ENCODE measurements around the gene SLC25A12. TPM values are rescaled to one million over a fixed set of nuclear protein-coding genes. Genes with fewer than 3 reads are reported as not detected.
"Not testable (repeated sequence)": the region's sequence is repeated elsewhere in the genome, so short reads cannot be mapped to it uniquely, and the experiment has no call there.

The SLC25A12 gene
- total RNA-seq, 1 donor from 2014 or later: 11.5 TPM

GRCh38 chr2:171913517-171913916 is 19.5 kb upstream of the SLC25A12 start:
- Histone ChIP-seq H3K9me3 (no peaks in the 10 kb centered on the region), H3K4me1 (no peaks in the 10 kb centered on the region), H3K27me3 (no peaks in the 10 kb centered on the region), H3K27ac (no peak overlapping the region), H3K36me3 (no peaks in the 10 kb centered on the region), H3K4me3 (no peak overlapping the region)
- intact Hi-C loops (cut with DNase I): no loop called here
- no peak for DNase-seq
- TF ChIP-seq CTCF (IDR thresholded peaks at IDR 0.05): no peak
- no peak for ATAC-seq

GRCh38 chr2:171910494-171910893 is 16.4 kb upstream of the SLC25A12 start:
- H3K4me1 ChIP-seq: no peaks in the 10 kb centered on the region
- DNase-seq: no peak
- ATAC-seq: no peak
- no peaks in the 10 kb centered on the region for H3K27me3 ChIP-seq
- intact Hi-C loops (cut with DNase I): no loop called here
- H3K9me3 ChIP-seq: no peaks in the 10 kb centered on the region
- H3K36me3 ChIP-seq: no peaks in the 10 kb centered on the region
- H3K4me3 ChIP-seq: no peak overlapping the region
- no peak for TF ChIP-seq CTCF (IDR thresholded peaks at IDR 0.05)
- no peak overlapping the region for H3K27ac ChIP-seq

GRCh38 chr2:171909266-171909665 is 15.2 kb upstream of the SLC25A12 start:
- ATAC-seq (no peak), DNase-seq (no peak)
- no peaks in the 10 kb centered on the region for H3K27me3 ChIP-seq
- intact Hi-C loops (cut with DNase I): no loop called here
- H3K36me3 ChIP-seq: no peaks in the 10 kb centered on the region
- H3K4me1 ChIP-seq: no peaks in the 10 kb centered on the region
- TF ChIP-seq CTCF (IDR thresholded peaks at IDR 0.05): no peak
- H3K9me3 ChIP-seq: no peaks in the 10 kb centered on the region
- H3K27ac ChIP-seq: no peak overlapping the region
- H3K4me3 ChIP-seq: no peak overlapping the region

- H3K27ac ChIP-seq: no peak overlapping the region
- ATAC-seq (no peak), DNase-seq (no peak)
- TF ChIP-seq CTCF (IDR thresholded peaks at IDR 0.05): no peak
- no peak overlapping the region for H3K4me3 ChIP-seq
- H3K36me3 ChIP-seq: no peaks in the 10 kb centered on the region
- no peaks in the 10 kb centered on the region for H3K27me3 ChIP-seq
- intact Hi-C loops (cut with DNase I): no loop called here
- no peaks in the 10 kb centered on the region for H3K9me3 ChIP-seq
- H3K4me1 ChIP-seq: no peaks in the 10 kb centered on the region
These were observed 14.2 kb upstream of the SLC25A12 start for GRCh38 chr2:171908235-171908634.

GRCh38 chr2:171902840-171903420 is 8.9 kb upstream of the SLC25A12 start:
- H3K4me3 ChIP-seq: no peak overlapping the region
- H3K36me3 ChIP-seq: no peaks in the 10 kb centered on the region
- no peak for ATAC-seq
- TF ChIP-seq CTCF (IDR thresholded peaks at IDR 0.05): no peak
- intact Hi-C loops (cut with DNase I): no loop called here
- H3K4me1 ChIP-seq: no peaks in the 10 kb centered on the region
- no peaks in the 10 kb centered on the region for H3K9me3 ChIP-seq
- no peak overlapping the region for H3K27ac ChIP-seq
- no peak for DNase-seq
- no peaks in the 10 kb centered on the region for H3K27me3 ChIP-seq

GRCh38 chr2:171899623-171900282 is 5.7 kb upstream of the SLC25A12 start:
- DNase-seq; H3K4me1 ChIP-seq; ATAC-seq; H3K36me3 ChIP-seq; H3K27ac ChIP-seq; H3K27me3 ChIP-seq; intact Hi-C loops (cut with DNase I); H3K4me3 ChIP-seq; H3K9me3 ChIP-seq: not testable (repeated sequence)

Measured in upper lobe of right lung (tissue), 1 donor.